Keratinocyte (primary cell): ENCODE measurements around the gene MAPK1. TPM values are rescaled to one million over a fixed set of nuclear protein-coding genes. Genes with fewer than 3 reads are reported as not detected.

Experiments used
- DNase-seq: peaks from one replicate; pipeline ENCODE4 v3.0.0-alpha.2; 2011; ENCODE audit warnings: low read depth, missing footprints, low spot score
- FAIRE-seq: peaks from 2 replicates; lab custom pipeline; 2011; peaks lifted over from hg19 to GRCh38; lab: Jason Lieb, UNC
- H2AFZ ChIP-seq: 2 replicates; pipeline ENCODE4 v1.6.0; 2012; ENCODE audit warnings: low read length, control low read depth, inconsistent platforms; ENCODE audit not compliant: control insufficient read depth
- H3K27ac ChIP-seq: 2 replicates; pipeline ENCODE4 v1.5.1; 2011; ENCODE audit warnings: low read length; ENCODE audit not compliant: control insufficient read depth, insufficient read depth
- H3K27me3 ChIP-seq: 3 replicates; pipeline ENCODE4 v1.6.0; 2011; ENCODE audit warnings: low read length; ENCODE audit not compliant: control insufficient read depth, insufficient read depth; ENCODE audit errors: extremely low read depth
- H3K36me3 ChIP-seq, 2 experiments: 2 replicates in 1 of 2; 3 replicates in 1 of 2; pipeline ENCODE4 v1.5.1; 2011; ENCODE audit warnings: low read length in 2 of 2, mild to moderate bottlenecking in 1 of 2; ENCODE audit not compliant: control insufficient read depth in 2 of 2, insufficient read depth in 2 of 2; ENCODE audit errors: extremely low read depth in 1 of 2
- H3K4me1 ChIP-seq: 3 replicates; pipeline ENCODE4 v1.5.1; 2011; ENCODE audit warnings: low read length; ENCODE audit not compliant: control insufficient read depth, insufficient read depth; ENCODE audit errors: extremely low read depth
- H3K4me2 ChIP-seq: 3 replicates; pipeline ENCODE4 v1.6.0; 2011; ENCODE audit warnings: low read depth, low read length; ENCODE audit not compliant: control insufficient read depth, insufficient read depth; ENCODE audit errors: extremely low read depth
- H3K4me3 ChIP-seq, 3 experiments: fragments of 200-600 bp in 1 of 3; sonication (generic) in 1 of 3; 2 replicates in 2 of 3; 3 replicates in 1 of 3; pipeline ENCODE4 v1.5.1; 2011 to 2016; ENCODE audit warnings: low read length in 3 of 3, mild to moderate bottlenecking in 3 of 3, control low read depth in 2 of 3, inconsistent platforms in 1 of 3, low read depth in 1 of 3, mixed read lengths in 1 of 3, mixed run types in 1 of 3, moderate library complexity in 1 of 3; ENCODE audit not compliant: control insufficient read depth in 2 of 3, insufficient read depth in 2 of 3; ENCODE audit errors: extremely low read depth in 1 of 3
- H3K79me2 ChIP-seq: 2 replicates; pipeline ENCODE4 v1.6.0; 2012; ENCODE audit warnings: low read length; ENCODE audit not compliant: control insufficient read depth, insufficient read depth
- H3K9ac ChIP-seq: 3 replicates; pipeline ENCODE4 v1.6.0; 2011; ENCODE audit warnings: low read length; ENCODE audit not compliant: control insufficient read depth, insufficient read depth; ENCODE audit errors: extremely low read depth
- H3K9me1 ChIP-seq: 3 replicates; pipeline ENCODE4 v1.6.0; 2011; ENCODE audit warnings: low read length; ENCODE audit not compliant: control insufficient read depth, insufficient read depth; ENCODE audit errors: extremely low read depth
- H3K9me3 ChIP-seq: 2 replicates; pipeline ENCODE4 v1.5.1; 2012; ENCODE audit warnings: low read depth, low read length; ENCODE audit not compliant: control insufficient read depth
- H4K20me1 ChIP-seq: 3 replicates; pipeline ENCODE4 v1.6.0; 2011; ENCODE audit warnings: low read length; ENCODE audit not compliant: control insufficient read depth, insufficient read depth; ENCODE audit errors: extremely low read depth
- CTCF ChIP-seq, 3 experiments: IDR thresholded peaks in 1 of 3; conservative IDR thresholded peaks in 1 of 3; optimal IDR thresholded peaks in 1 of 3; 2 replicates in 2 of 3; 3 replicates in 1 of 3; pipeline versions ENCODE3 to v1.5.1; 2011; ENCODE audit warnings: low read length in 3 of 3, mild to moderate bottlenecking in 3 of 3, moderate library complexity in 2 of 3, control low read depth in 1 of 3, inconsistent platforms in 1 of 3; ENCODE audit not compliant: insufficient read depth in 2 of 3; ENCODE audit errors: extremely low read depth in 1 of 3
- EZH2 ChIP-seq: IDR thresholded peaks from one replicate; pipeline ENCODE4 v1.6.1; 2012; ENCODE audit warnings: inconsistent platforms, mild to moderate bottlenecking, low read length, moderate library complexity
- dilution Hi-C: fragments of 300-500 bp; cut with MboI; formaldehyde crosslinking; loops from one replicate; pipeline ENCODE4 v1.7.0; 2020; ENCODE audit warnings: low sequenced_read_pairs; ENCODE audit not compliant: extremely low pct_ligation_motif_present
- polyA plus RNA-seq, 5 experiments: library from polyadenylated mRNA; depleted of rRNA in 3 of 5; stranded (reverse) in 3 of 5; stranded (forward) in 1 of 5; unstranded in 1 of 5; fragments of >200 nt; gene quantifications; 1 replicate in 1 of 5; 2 replicates in 3 of 5; 3 replicates in 1 of 5; pipeline versions ENCODE4 v1.2.1 to v1.2.3, GENCODE V29; 2011 to 2012; ENCODE audit warnings: missing spikeins in 2 of 5, low read depth in 1 of 5, low replicate concordance in 1 of 5

The MAPK1 gene
- polyA plus RNA-seq, 1 donor (not counting 4 experiments of a cell fraction or from before 2014, with no cell fraction given), result 136 TPM

- FAIRE-seq (no peak), DNase-seq (no peak)
- Histone ChIP-seq H2AFZ (no peak overlapping the region), H3K4me3 (no peak overlapping the region), H3K4me2 (no peak overlapping the region), H3K36me3 (no peaks in the 10 kb centered on the region), H3K27ac (no peak overlapping the region), H3K9ac (no peak overlapping the region), H4K20me1 (peaks cover 35% of the 10 kb centered on the region), H3K9me3 (no peaks in the 10 kb centered on the region), H3K4me1 (peaks cover 2% of the 10 kb centered on the region), H3K27me3 (no peaks in the 10 kb centered on the region), H3K9me1 (peaks cover 3% of the 10 kb centered on the region), H3K79me2 (peaks cover 100% of the 10 kb centered on the region)
- dilution Hi-C loops, result loop anchor here (10.0 kb wide), 1 partner anchor 79 kb away; no protein-coding TSS in a partner anchor
- TF ChIP-seq EZH2 (no peak), CTCF (optimal IDR thresholded peaks at IDR 0.05 in 1 of 3, IDR thresholded peaks at IDR 0.05 in 1 of 3, conservative IDR thresholded peaks at IDR 0.05 in 1 of 3; ENCODE audit: extremely low read depth in 1 of 3, insufficient read depth in 2 of 3, low read length in 3 of 3) (no peak)
Observed at GRCh38 chr22:21856197-21856596, 11.2 kb downstream of the MAPK1 start.

GRCh38 chr22:21855676-21856075, 11.8 kb downstream of the MAPK1 start:
- Histone ChIP-seq H3K9me3 (no peaks in the 10 kb centered on the region), H3K36me3 (no peaks in the 10 kb centered on the region), H3K9ac (no peak overlapping the region), H3K9me1 (peaks cover 3% of the 10 kb centered on the region), H3K27me3 (no peaks in the 10 kb centered on the region), H4K20me1 (peaks cover 29% of the 10 kb centered on the region), H3K4me1 (peaks cover 6% of the 10 kb centered on the region), H2AFZ (no peak overlapping the region), H3K27ac (no peak overlapping the region), H3K4me3 (no peak overlapping the region), H3K79me2 (peaks cover 100% of the 10 kb centered on the region), H3K4me2 (no peak overlapping the region)
- FAIRE-seq (no peak), DNase-seq (no peak)
- dilution Hi-C loops, result loop anchor here (10.0 kb wide), 1 partner anchor 79 kb away; no protein-coding TSS in a partner anchor
- TF ChIP-seq CTCF (optimal IDR thresholded peaks at IDR 0.05 in 1 of 3, IDR thresholded peaks at IDR 0.05 in 1 of 3, conservative IDR thresholded peaks at IDR 0.05 in 1 of 3; ENCODE audit: extremely low read depth in 1 of 3, insufficient read depth in 2 of 3, low read length in 3 of 3) (no peak), EZH2 (no peak)
